Thoracic aorta (tissue), 2 donors: ENCODE measurements around the gene MMP14. TPM values are rescaled to one million over a fixed set of nuclear protein-coding genes. Genes with fewer than 3 reads are reported as not detected.

Source experiments
- ATAC-seq: fragments of 150-250 bp; one replicate; pipeline ENCODE4 v1.8.0; 2017; ENCODE audit warnings: low read depth; ENCODE audit not compliant: insufficient number of reproducible peaks, low FRiP score
- DNase-seq: peaks from one replicate; pipeline ENCODE4 v3.0.0-alpha.2; 2020; ENCODE audit warnings: low spot score
- H3K27ac ChIP-seq, 2 donors: fragments of 200-600 bp; sonication (generic); 1 replicate in 1 of 2; 2 replicates in 1 of 2; pipeline ENCODE4 v1.5.1; 2016; ENCODE audit warnings: mild to moderate bottlenecking in 2 of 2, moderate library complexity in 2 of 2
- H3K27me3 ChIP-seq: fragments of 200-600 bp; sonication (generic); replicated peaks from 2 replicates; pipeline ENCODE4 v1.6.0; 2016; ENCODE audit warnings: mild to moderate bottlenecking; ENCODE audit not compliant: insufficient read depth
- H3K36me3 ChIP-seq: fragments of 200-600 bp; sonication (generic); one replicate; pipeline ENCODE4 v1.5.1; 2016
- H3K4me1 ChIP-seq, 2 donors: fragments of 200-600 bp; sonication (generic); 1 replicate in 1 of 2; 2 replicates in 1 of 2; pipeline versions ENCODE4 v1.5.1 to v1.6.0; 2016; ENCODE audit warnings: low read depth in 2 of 2, mild to moderate bottlenecking in 1 of 2; ENCODE audit not compliant: control insufficient read depth in 1 of 2
- H3K4me3 ChIP-seq: fragments of 200-600 bp; sonication (generic); 2 replicates; pipeline ENCODE4 v1.5.1; 2016; ENCODE audit warnings: mild to moderate bottlenecking
- H3K9me3 ChIP-seq: fragments of 200-600 bp; sonication (generic); 2 replicates; pipeline ENCODE4 v1.5.1; 2016
- total RNA-seq, 2 donors: library from RNA; depleted of rRNA; stranded (reverse); fragments of >200 nt; gene quantifications; one replicate each; pipeline versions ENCODE4 v1.1.0 to v1.2.3, GENCODE V29; 2016
- TF ChIP-seq, protein P1 (sequence below): fragments of 200-600 bp; sonication (generic); IDR thresholded peaks from one replicate; pipeline ENCODE4 v1.5.1; 2019; ENCODE audit warnings: antibody characterized with exemption

Gene MMP14
- total RNA-seq, 2 donors from 2014 or later: 160 to 182 TPM

GRCh38 chr14:22845821-22846625 lies 9.6 kb downstream of the MMP14 start:
- ATAC-seq (no peak), DNase-seq (no peak)
- Histone ChIP-seq H3K4me1 (peaks cover 43 to 76% of the 10 kb centered on the region in 2 donors), H3K27me3 (no peaks in the 10 kb centered on the region), H3K4me3 (no peak overlapping the region), H3K27ac (peak overlapping the region; percentile 74 to 75), H3K9me3 (no peaks in the 10 kb centered on the region), H3K36me3 (peaks cover 53% of the 10 kb centered on the region)
- TF ChIP-seq, protein P1, sequence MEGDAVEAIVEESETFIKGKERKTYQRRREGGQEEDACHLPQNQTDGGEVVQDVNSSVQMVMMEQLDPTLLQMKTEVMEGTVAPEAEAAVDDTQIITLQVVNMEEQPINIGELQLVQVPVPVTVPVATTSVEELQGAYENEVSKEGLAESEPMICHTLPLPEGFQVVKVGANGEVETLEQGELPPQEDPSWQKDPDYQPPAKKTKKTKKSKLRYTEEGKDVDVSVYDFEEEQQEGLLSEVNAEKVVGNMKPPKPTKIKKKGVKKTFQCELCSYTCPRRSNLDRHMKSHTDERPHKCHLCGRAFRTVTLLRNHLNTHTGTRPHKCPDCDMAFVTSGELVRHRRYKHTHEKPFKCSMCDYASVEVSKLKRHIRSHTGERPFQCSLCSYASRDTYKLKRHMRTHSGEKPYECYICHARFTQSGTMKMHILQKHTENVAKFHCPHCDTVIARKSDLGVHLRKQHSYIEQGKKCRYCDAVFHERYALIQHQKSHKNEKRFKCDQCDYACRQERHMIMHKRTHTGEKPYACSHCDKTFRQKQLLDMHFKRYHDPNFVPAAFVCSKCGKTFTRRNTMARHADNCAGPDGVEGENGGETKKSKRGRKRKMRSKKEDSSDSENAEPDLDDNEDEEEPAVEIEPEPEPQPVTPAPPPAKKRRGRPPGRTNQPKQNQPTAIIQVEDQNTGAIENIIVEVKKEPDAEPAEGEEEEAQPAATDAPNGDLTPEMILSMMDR: no peak

DNA sequence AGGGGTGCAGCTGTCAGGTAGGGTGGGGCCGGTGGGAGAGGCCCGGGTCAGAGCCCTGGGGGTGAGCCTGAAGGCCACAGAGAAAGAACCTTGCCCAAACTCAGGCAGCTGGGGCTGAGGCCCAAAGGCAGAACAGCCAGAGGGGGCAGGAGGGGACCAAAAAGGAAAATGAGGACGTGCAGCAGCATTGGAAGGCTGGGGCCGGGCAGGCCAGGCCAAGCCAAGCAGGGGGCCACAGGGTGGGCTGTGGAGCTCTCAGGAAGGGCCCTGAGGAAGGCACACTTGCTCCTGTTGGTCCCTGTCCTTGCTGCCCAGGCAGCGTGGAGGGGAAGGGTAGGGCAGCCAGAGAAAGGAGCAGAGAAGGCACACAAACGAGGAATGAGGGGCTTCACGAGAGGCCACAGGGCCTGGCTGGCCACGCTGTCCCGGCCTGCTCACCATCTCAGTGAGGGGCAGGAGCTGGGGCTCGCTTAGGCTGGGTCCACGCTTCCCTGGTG lies 10.5 kb downstream of the MMP14 start:
- H3K36me3 ChIP-seq: peaks cover 44% of the 10 kb centered on the region
- no peaks in the 10 kb centered on the region for H3K9me3 ChIP-seq
- TF ChIP-seq, protein P1: no peak
- no peak for DNase-seq
- no peak overlapping the region for H3K4me3 ChIP-seq
- no peak for ATAC-seq
- H3K27ac ChIP-seq: peak overlapping the region; percentile 74 to 75
- peaks cover 50 to 80% of the 10 kb centered on the region in 2 donors for H3K4me1 ChIP-seq
- no peaks in the 10 kb centered on the region for H3K27me3 ChIP-seq

DNA sequence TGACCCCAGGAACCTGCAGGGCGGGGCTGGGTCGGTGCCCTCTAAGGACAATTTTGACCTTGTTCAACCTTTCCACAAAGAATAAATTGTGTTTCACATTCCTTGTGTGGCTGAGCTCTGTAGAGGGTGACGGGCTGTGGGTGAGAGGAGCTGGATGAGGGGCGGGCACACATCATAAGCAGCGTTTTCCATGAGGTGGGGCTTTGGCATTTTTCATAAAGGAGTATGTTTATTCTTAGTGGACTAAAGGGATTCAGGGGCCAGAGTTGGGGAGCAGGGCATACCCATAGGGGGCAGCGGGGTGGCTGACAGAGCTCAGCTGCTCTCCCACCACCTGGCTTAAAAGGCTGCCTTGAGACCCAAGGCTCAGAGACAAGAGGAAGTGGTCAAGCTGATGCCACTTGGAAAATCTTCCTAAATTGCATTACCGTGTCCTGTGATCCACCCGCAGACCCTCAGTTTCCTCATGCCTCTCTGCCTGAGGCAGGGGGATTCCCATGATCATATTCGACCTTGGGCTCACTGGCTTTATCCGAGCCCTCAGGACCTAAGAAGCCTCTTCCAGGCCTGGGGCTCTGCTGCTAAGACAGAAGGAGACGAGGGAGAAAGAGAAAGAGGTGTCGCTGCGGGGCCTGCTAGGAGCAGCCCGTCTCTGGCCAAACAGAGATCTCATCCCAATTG lies 11.4 kb downstream of the MMP14 start:
- no peak for DNase-seq

DNA sequence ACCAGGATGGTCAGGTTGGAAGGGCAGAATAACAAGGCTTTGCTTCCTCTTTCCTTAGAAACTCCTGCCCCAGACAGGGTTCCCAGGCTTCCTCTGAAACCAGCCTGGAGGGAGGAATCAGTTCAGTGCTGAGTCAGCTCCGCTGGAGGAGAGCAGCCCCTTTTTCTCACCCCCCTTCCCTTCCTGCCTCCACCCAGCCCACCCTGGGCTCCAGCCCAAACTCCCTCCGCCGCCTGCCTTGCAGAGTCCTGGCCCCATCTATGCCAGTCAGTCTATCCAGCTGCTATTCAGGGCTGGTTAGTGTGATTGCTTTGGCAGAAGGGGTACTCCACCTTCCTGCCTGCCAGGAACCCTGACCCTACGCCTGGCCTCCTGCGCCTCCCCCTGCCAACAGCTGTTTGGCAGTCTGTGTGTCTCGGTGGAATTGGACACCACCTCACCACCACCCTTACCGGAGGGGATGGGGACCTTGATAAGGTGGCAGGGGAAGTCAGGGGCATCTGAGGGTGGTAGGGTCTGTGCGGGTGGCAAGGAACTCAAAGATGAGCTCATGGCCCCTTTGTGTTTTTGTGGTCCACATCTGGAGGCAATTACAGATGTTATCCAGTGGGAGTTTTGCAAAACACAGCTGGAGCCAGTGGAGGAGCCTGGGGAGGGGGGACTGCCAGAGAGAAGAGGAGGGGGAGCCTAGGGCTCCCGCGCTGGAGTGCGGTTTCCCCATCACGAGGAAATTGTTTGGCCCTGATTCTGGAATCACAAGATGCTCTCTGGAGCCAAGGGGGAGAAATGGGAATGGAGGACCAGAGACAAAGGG lies 12.2 kb downstream of the MMP14 start:
- peak overlapping the region; percentile 91 to 96 for H3K27ac ChIP-seq
- H3K4me3 ChIP-seq: peak overlapping the region; percentile 46
- TF ChIP-seq, protein P1: no peak
- peaks cover 57 to 89% of the 10 kb centered on the region in 2 donors for H3K4me1 ChIP-seq
- H3K36me3 ChIP-seq: peaks cover 27% of the 10 kb centered on the region
- DNase-seq (peak; percentile 60), ATAC-seq (peak; percentile 65)
- no peaks in the 10 kb centered on the region for H3K27me3 ChIP-seq
- H3K9me3 ChIP-seq: no peaks in the 10 kb centered on the region

More for the DNA sequence above, 11.4 kb downstream of the MMP14 start:
- Histone ChIP-seq H3K9me3 (no peaks in the 10 kb centered on the region), H3K27me3 (no peaks in the 10 kb centered on the region), H3K36me3 (peaks cover 35% of the 10 kb centered on the region), H3K4me3 (peak overlapping the region; percentile 46), H3K4me1 (peaks cover 54 to 89% of the 10 kb centered on the region in 2 donors), H3K27ac (peak overlapping the region; percentile 91 to 96)
- ATAC-seq: no peak
- TF ChIP-seq, protein P1: no peak
